Mucosa of descending colon (tissue), 3 donors: ENCODE measurements around the gene EMCN. TPM values are rescaled to one million over a fixed set of nuclear protein-coding genes. Genes with fewer than 3 reads are reported as not detected.
"Not testable (repeated sequence)": the region's sequence is repeated elsewhere in the genome, so short reads cannot be mapped to it uniquely, and the experiment has no call there.

Experiments used
- ATAC-seq: fragments of 200-7000 bp; cut with Tn5 transposase; one replicate; pipeline ENCODE4 v1.9.1; 2020; ENCODE audit warnings: mild to moderate bottlenecking, moderate library complexity
- DNase-seq, 3 donors: peaks; one replicate each; pipeline ENCODE4 v3.0.0-alpha.2; 2020
- H3K36me3 ChIP-seq: fragments of 200-600 bp; one replicate; pipeline ENCODE4 v1.8.0; 2021; ENCODE audit warnings: low read depth, mild to moderate bottlenecking
- H3K4me1 ChIP-seq: fragments of 200-600 bp; one replicate; pipeline ENCODE4 v1.8.0; 2021; ENCODE audit warnings: low read depth, mild to moderate bottlenecking
- H3K4me3 ChIP-seq: fragments of 200-600 bp; one replicate; pipeline ENCODE4 v1.8.0; 2021; ENCODE audit warnings: mild to moderate bottlenecking
- H3K9me3 ChIP-seq: fragments of 200-600 bp; one replicate; pipeline ENCODE4 v1.8.0; 2021; ENCODE audit warnings: mild to moderate bottlenecking
- CTCF ChIP-seq: fragments of 200-600 bp; IDR thresholded peaks from one replicate; pipeline ENCODE4 v1.8.0; 2022; ENCODE audit warnings: antibody characterized with exemption, mild to moderate bottlenecking
- intact Hi-C, 2 donors: fragments of 100-400 bp; cut with DNase I in 1 of 2; cut with micrococcal nuclease in 1 of 2; formaldehyde crosslinking; loops; one replicate each; pipeline versions ENCODE4 v1.11.0 to v1.11.1; 2022; cut with DNase I, micrococcal nuclease
- total RNA-seq, 3 donors: library from RNA; stranded (reverse); fragmentation: NEBNext Ultra II Directional in 2 of 3; extraction: Animal tissue kit (Norgen Biotek cat#: 25700) in 2 of 3; gene quantifications; one replicate each; pipeline versions ENCODE4 v1.2.1 to v1.2.4, GENCODE V29; 2021 to 2023
- donor health status: DM: no; HTN: no; CAD: no; lungs with moderate emphysema.
- donor health status: DM: no; HTN: no; CAD: no.
- donor health status: DM: no; HTN: yes; CAD: no.

EMCN gene
- total RNA-seq, 3 donors from 2014 or later = 3.1 to 8.0 (median 4.5) TPM

GRCh38 chr4:100356172-100356571 is 161.7 kb downstream of the EMCN start:
- no peak for ATAC-seq
- intact Hi-C loops = no loop called here
- no peak for TF ChIP-seq CTCF
- Histone ChIP-seq H3K4me1 (no peaks in the 10 kb centered on the region), H3K36me3 (no peaks in the 10 kb centered on the region), H3K9me3 (peaks cover 3% of the 10 kb centered on the region), H3K4me3 (no peak overlapping the region)
- no peak for DNase-seq

- H3K36me3 ChIP-seq, H3K4me1 ChIP-seq, H3K4me3 ChIP-seq, DNase-seq, intact Hi-C loops, H3K9me3 ChIP-seq, ATAC-seq: not testable (repeated sequence)
Measured at GRCh38 chr4:100352352-100352751, 165.5 kb downstream of the EMCN start.

GRCh38 chr4:100348473-100348872 is 169.3 kb downstream of the EMCN start:
- no peak for ATAC-seq
- Histone ChIP-seq H3K9me3 (no peaks in the 10 kb centered on the region), H3K36me3 (no peaks in the 10 kb centered on the region), H3K4me1 (no peaks in the 10 kb centered on the region), H3K4me3 (no peak overlapping the region)
- TF ChIP-seq CTCF = no peak
- DNase-seq = no peak
- intact Hi-C loops = no loop called here

GRCh38 chr4:100347241-100347640 is 170.6 kb downstream of the EMCN start:
- Histone ChIP-seq H3K9me3 (no peaks in the 10 kb centered on the region), H3K36me3 (no peaks in the 10 kb centered on the region), H3K4me1 (no peaks in the 10 kb centered on the region), H3K4me3 (no peak overlapping the region)
- no peak for TF ChIP-seq CTCF
- ATAC-seq (no peak), DNase-seq (no peak)
- intact Hi-C loops = no loop called here

- Histone ChIP-seq H3K4me1 (no peaks in the 10 kb centered on the region), H3K4me3 (no peak overlapping the region), H3K36me3 (no peaks in the 10 kb centered on the region), H3K9me3 (no peaks in the 10 kb centered on the region)
- ATAC-seq = no peak
- TF ChIP-seq CTCF = no peak
- intact Hi-C loops = no loop called here
- DNase-seq = no peak
Measured at GRCh38 chr4:100345585-100345984, 172.2 kb downstream of the EMCN start.
